ENCODE results near the gene ATRNL1.
A peak's percentile ranks its signal among the peaks of the same experiment; 100 is the strongest.

Gene ATRNL1

DNA sequence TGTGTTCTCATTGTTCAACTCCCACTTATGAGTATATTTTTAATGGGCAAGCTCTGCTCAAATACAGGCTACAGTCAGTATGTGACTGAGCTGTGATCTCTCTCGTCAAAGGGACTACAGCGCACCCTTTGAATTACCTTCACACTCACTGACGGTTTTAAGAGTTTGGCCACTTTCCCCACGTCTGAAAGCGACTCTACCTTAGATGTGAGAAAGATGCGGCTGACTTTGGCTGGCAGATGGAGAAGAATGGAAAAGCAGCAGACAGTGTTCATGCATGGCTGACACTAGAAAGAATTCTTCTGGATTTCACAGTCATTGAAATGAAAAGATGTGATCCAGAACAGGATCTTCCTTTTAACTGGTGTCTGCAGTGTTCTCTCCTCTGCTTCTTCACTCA lies 2.0 kb upstream of the ATRNL1 start:
- Histone ChIP-seq H3K79me2 (ENCODE audit: insufficient read depth, low read length) (no peaks in the 10 kb centered on the region), H3K36me3 (ENCODE audit: insufficient read depth, low read length) (no peaks in the 10 kb centered on the region), H3K27ac (ENCODE audit: low read length) (no peak overlapping the region), H3K4me1 (ENCODE audit: insufficient read depth, low read length) (peaks cover 22% of the 10 kb centered on the region), H3K9me3 (ENCODE audit: insufficient read depth, low read length, severe bottlenecking) (peaks cover 5% of the 10 kb centered on the region), H4K20me1 (ENCODE audit: insufficient read depth, low read length) (no peaks in the 10 kb centered on the region), H3K4me2 (ENCODE audit: insufficient read depth, low read length) (no peak overlapping the region), H2AFZ (ENCODE audit: low read depth, low read length) (no peak overlapping the region), H3K9ac (ENCODE audit: low read depth, low read length) (no peak overlapping the region), H3K27me3 (ENCODE audit: insufficient read depth, low read length, poor library complexity) (peaks cover 49% of the 10 kb centered on the region), H3K4me3 (ENCODE audit: low read depth in 1 of 2, low read length in 2 of 2) (no peak overlapping the region)
- no peak for TF ChIP-seq EZH2 (IDR thresholded peaks at IDR 0.05; ENCODE audit: borderline replicate concordance, low read depth, low read length, severe bottlenecking)
- TF ChIP-seq, protein P1, sequence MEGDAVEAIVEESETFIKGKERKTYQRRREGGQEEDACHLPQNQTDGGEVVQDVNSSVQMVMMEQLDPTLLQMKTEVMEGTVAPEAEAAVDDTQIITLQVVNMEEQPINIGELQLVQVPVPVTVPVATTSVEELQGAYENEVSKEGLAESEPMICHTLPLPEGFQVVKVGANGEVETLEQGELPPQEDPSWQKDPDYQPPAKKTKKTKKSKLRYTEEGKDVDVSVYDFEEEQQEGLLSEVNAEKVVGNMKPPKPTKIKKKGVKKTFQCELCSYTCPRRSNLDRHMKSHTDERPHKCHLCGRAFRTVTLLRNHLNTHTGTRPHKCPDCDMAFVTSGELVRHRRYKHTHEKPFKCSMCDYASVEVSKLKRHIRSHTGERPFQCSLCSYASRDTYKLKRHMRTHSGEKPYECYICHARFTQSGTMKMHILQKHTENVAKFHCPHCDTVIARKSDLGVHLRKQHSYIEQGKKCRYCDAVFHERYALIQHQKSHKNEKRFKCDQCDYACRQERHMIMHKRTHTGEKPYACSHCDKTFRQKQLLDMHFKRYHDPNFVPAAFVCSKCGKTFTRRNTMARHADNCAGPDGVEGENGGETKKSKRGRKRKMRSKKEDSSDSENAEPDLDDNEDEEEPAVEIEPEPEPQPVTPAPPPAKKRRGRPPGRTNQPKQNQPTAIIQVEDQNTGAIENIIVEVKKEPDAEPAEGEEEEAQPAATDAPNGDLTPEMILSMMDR (IDR thresholded peaks at IDR 0.05; ENCODE audit: borderline replicate concordance, extremely low read depth, low read length, poor library complexity, severe bottlenecking): no peak
- DNase-seq (no peak), ATAC-seq (ENCODE audit: insufficient read depth, low read depth) (no peak)

DNA sequence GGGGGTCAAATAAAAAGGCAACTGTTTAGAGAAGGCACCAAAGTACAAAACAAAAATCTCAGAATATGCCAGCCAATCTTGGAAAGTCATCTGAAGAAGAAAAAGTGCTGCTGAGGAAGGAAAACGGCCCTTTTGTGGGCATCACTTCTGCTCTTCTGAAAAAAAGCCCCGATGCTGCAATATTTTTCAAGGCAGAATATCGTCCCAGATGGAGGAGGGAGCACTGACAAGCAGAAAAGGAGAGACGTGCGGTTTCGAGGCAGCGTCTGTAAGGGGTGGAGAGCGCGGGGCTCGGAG lies 959 bp upstream of the ATRNL1 start:
- Histone ChIP-seq H3K9me3 (ENCODE audit: insufficient read depth, low read length, severe bottlenecking) (peaks cover 3% of the 10 kb centered on the region), H4K20me1 (ENCODE audit: insufficient read depth, low read length) (no peaks in the 10 kb centered on the region), H3K4me1 (ENCODE audit: insufficient read depth, low read length) (peaks cover 22% of the 10 kb centered on the region), H3K27ac (ENCODE audit: low read length) (no peak overlapping the region), H3K9ac (ENCODE audit: low read depth, low read length) (peak overlapping the region; percentile 61), H3K36me3 (ENCODE audit: insufficient read depth, low read length) (no peaks in the 10 kb centered on the region), H3K27me3 (ENCODE audit: insufficient read depth, low read length, poor library complexity) (peaks cover 49% of the 10 kb centered on the region), H3K4me2 (ENCODE audit: insufficient read depth, low read length) (peak overlapping the region; percentile 86), H3K4me3 (ENCODE audit: low read depth in 1 of 2, low read length in 2 of 2) (peak overlapping the region in 1 of 2 experiments; percentile 67; a peak in 2 of 4 replicates), H2AFZ (ENCODE audit: low read depth, low read length) (peak overlapping the region; percentile 77), H3K79me2 (ENCODE audit: insufficient read depth, low read length) (no peaks in the 10 kb centered on the region)
- DNase-seq: no peak
- ATAC-seq (ENCODE audit: insufficient read depth, low read depth): peak; percentile 47; the same call in 2 of the 3 replicates
- no peak for TF ChIP-seq EZH2 (IDR thresholded peaks at IDR 0.05; ENCODE audit: borderline replicate concordance, low read depth, low read length, severe bottlenecking)
- TF ChIP-seq, protein P1 (IDR thresholded peaks at IDR 0.05; ENCODE audit: borderline replicate concordance, extremely low read depth, low read length, poor library complexity, severe bottlenecking): no peak

DNA sequence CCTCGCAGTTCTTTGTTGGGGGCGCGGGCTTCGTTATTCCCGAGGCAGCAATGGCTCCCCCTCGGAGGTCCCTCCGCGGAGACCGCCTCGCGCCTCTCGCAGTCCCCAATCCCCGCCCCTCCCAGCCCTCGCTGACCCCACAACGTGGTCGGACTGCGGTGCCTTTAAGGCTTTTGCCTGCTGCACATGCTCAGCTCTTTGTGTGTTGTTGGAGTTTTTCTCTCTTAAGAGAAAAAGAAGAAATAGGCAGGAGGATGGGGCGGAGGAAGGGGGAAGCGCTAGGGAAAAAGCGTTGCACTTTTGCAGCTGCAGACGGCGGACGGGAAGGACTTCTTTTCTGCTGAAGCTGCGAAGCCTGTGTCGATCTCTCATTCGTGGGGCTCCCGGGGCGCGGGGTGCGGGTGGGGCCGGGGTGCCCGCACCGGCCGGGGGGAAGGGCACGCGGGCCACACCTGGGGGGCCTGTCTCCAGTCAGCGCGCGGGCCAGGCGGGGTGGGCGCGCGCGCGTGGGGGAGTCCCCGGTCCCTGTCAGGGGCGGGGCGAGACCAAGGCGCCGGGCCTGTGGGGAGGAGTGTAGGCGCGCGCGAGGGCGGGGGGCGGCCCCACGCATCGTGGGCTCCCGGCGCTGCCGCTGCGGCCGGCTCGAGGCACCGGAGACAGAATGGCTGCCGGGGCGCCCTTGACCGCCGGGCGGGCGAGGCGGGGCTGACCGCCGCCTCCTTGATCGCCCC lies 445 bp upstream of the ATRNL1 start:
- no peak for TF ChIP-seq EZH2 (IDR thresholded peaks at IDR 0.05; ENCODE audit: borderline replicate concordance, low read depth, low read length, severe bottlenecking)
- TF ChIP-seq, protein P1 (IDR thresholded peaks at IDR 0.05; ENCODE audit: borderline replicate concordance, extremely low read depth, low read length, poor library complexity, severe bottlenecking): no peak
- H3K27me3 ChIP-seq (ENCODE audit: insufficient read depth, low read length, poor library complexity): peaks cover 49% of the 10 kb centered on the region
- H3K27ac ChIP-seq (ENCODE audit: low read length): peak overlapping the region; percentile 9; the same call in 1 of the 2 replicates

More for the DNA sequence above, 445 bp upstream of the ATRNL1 start:
- H2AFZ ChIP-seq (ENCODE audit: low read depth, low read length): peak overlapping the region; percentile 77
- no peaks in the 10 kb centered on the region for H3K79me2 ChIP-seq (ENCODE audit: insufficient read depth, low read length)
- peak overlapping the region; percentile 86 for H3K4me2 ChIP-seq (ENCODE audit: insufficient read depth, low read length)
- H3K4me3 ChIP-seq (ENCODE audit: low read depth in 1 of 2, low read length in 2 of 2): peak overlapping the region; percentile 34 to 67; a peak in 3 of 4 replicates
- H3K36me3 ChIP-seq (ENCODE audit: insufficient read depth, low read length): no peaks in the 10 kb centered on the region
- DNase-seq (peak; percentile 46), ATAC-seq (ENCODE audit: insufficient read depth, low read depth) (peak; percentile 82)
- H3K4me1 ChIP-seq (ENCODE audit: insufficient read depth, low read length): peaks cover 22% of the 10 kb centered on the region
- H3K9ac ChIP-seq (ENCODE audit: low read depth, low read length): peak overlapping the region; percentile 61
- H4K20me1 ChIP-seq (ENCODE audit: insufficient read depth, low read length): no peaks in the 10 kb centered on the region
- H3K9me3 ChIP-seq (ENCODE audit: insufficient read depth, low read length, severe bottlenecking): no peaks in the 10 kb centered on the region
